Putamen (tissue), 1 donor: Measurements from ENCODE around the gene POU2F2.
A peak's percentile ranks its signal among the peaks of the same experiment; 100 is the strongest.

Experiments
- DNase-seq: peaks from one replicate; pipeline ENCODE4 v3.0.0-alpha.2; 2016; ENCODE audit warnings: low spot score

Gene POU2F2

GRCh38 chr19:42125536-42125935, 6.7 kb downstream of the POU2F2 start:
- DNase-seq, result no peak

DNA sequence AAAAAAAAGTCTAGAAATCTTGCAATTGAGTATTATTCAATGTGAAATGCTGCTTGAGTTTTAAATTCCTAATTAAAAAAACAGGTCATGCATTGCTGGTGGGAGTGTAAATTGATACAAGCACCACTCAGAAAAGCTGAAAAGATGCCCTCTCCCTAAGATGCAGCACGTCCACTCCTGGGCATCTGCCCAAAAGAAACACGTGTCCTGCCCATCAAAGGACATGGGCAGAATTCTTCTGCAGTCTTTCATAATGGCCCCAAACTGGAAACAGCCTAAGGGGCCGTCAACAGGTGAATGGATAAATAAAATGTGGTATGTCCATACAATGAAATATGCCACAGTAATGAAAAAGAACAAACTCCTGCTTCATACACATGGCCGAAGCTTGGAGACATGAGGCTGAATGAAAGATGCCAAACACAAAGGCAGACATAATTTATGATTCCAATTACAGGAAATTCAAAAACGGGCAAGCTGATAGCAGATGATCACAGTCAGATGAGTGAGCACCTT, 7.8 kb downstream of the POU2F2 start:
- no peak for DNase-seq

DNA sequence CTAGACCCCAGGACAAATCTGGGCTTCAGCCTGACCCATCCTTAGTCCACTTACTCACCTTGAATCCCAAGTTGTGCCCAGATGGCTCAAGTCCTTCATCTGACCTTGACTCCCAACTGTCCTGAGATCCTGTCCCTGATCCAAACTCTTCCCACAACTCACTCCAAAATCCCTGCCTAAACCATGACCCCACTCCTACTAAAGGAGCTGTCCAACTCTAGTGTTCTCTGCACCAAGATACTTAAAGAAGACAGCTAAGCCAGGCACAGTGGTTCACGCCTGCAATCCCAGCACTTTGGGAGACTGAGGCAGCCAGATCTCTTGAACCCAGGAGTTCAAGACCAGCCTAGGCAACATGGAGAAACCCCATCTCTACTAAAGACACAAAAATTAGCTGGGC, 8.5 kb downstream of the POU2F2 start:
- DNase-seq, result no peak

DNA sequence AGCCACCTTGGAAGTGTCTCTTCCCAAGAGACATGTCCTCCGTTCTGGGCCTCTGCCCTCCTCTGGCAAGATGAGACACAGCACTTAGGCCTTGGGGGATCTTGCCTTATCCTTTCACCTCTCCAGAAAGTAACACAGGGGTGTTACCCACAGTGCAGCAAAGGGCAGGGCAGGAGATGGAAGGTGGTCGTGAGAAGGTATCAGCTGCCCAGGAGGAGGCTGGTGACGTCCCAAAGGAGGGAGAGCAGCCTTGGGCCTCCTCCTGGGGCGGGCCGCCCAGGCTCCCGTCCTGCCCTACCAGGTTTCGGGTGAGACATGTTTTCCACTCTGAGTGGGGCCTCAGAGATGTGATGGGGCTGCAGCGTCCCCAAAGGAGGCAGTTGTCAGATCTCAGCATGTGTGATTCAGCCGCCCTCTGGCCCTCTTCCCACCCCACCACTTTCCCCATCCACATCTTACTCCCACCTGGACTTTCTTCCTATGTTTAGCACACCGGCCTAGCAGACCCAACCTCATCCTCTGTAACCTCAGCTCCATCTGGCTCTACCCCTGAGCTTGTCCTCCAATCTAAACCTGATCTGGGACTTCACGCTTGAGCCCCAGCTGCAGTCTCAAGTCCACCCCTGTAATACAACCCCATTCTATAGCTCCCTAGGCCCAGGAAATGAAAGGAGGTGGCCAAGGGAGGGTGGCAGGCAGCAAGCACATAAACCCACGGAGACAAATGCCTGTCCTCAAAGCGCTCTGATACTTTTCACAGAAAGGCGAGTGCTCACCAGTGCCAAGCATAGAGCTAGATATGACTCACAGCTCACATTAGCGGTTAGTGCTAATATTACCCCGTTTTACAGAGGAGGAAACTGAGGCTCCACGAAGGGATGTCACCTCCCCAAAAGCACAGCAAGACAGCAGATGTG, 9.3 kb downstream of the POU2F2 start:
- DNase-seq, result no peak

- DNase-seq, result peak; percentile 22
These were observed 10.6 kb downstream of the POU2F2 start for GRCh38 chr19:42121656-42122069.

DNA sequence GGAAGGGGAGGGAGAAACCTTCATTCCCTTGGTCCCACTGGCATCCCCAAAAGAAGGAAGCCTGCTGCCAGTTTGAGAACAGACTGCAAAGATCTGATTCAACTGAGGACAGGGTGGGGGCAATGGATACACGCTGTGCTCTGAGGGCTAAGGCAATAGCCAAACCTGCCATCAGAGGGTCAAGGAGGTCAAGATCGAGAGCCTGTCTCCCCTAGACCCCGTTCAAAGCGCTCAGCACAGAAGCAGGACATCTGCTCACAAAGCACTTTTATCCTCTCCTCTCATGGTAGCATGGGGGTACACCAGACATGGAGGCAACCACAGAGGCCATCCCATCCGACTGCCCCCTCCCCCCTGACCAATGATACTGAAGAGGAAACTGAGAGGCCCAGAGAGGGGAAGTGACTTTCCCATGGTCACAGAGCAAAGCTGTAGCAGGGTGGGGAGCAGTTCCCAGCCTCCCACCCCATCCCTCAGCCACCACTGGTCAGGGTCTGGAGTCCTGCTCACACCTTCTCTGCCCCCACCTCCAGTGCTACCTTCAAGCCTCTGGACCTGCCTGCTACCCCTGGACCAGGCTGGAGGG, 11.1 kb downstream of the POU2F2 start:
- DNase-seq, result no peak

GRCh38 chr19:42120276-42120980, 11.8 kb downstream of the POU2F2 start:
- no peak for DNase-seq

DNA sequence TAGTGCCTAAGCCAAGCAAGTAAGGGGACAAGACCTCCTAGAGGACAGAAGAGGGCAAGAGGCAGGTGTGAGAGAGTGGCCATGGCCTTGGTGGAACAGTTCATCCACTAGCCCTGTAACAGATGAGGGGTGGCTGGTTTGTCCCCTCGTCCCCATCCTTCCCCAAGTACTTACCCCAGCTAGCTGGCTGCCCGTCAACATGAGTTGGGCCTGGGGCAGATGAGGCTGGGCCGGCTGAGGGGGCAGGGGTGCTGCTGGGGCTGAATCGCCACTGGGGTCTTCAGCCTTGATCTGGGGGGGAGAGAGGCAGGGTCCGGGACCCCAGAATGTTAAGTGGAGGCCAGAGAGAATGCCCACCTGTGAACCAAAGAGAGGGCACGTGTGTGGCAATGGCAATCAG, 15.2 kb downstream of the POU2F2 start:
- DNase-seq, result no peak

GRCh38 chr19:42116308-42117075, 15.8 kb downstream of the POU2F2 start:
- no peak for DNase-seq

GRCh38 chr19:42115705-42116104, 16.5 kb downstream of the POU2F2 start:
- DNase-seq, result no peak

GRCh38 chr19:42115219-42115618, 17.0 kb downstream of the POU2F2 start:
- no peak for DNase-seq

GRCh38 chr19:42114412-42114811, 17.8 kb downstream of the POU2F2 start:
- no peak for DNase-seq

- no peak for DNase-seq
These were observed 18.5 kb downstream of the POU2F2 start for GRCh38 chr19:42113641-42114348.

- DNase-seq, result no peak
These were observed 20.4 kb downstream of the POU2F2 start for GRCh38 chr19:42111811-42112210.

GRCh38 chr19:42111384-42111783, 20.9 kb downstream of the POU2F2 start:
- no peak for DNase-seq

DNA sequence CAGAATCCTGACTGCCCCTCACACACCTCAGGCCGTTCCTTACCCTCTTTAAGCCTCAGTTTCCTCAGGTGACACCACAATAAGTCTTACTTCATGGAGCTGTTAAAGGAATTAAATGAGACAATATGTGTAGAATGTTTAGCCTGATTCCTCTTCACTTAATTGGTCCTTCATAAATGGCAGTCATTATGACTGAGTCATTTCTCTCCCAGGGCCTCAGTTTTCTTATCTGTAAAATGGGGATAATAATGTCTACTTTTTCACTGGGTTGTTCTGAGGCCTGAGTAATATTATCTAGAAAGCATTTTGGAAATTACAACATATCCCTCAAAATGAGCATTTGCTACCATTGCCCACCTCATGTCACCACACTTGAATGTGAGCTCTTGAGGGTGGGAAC, 21.6 kb downstream of the POU2F2 start:
- no peak for DNase-seq

- no peak for DNase-seq
These were observed 22.4 kb downstream of the POU2F2 start for GRCh38 chr19:42109896-42110295.

DNA sequence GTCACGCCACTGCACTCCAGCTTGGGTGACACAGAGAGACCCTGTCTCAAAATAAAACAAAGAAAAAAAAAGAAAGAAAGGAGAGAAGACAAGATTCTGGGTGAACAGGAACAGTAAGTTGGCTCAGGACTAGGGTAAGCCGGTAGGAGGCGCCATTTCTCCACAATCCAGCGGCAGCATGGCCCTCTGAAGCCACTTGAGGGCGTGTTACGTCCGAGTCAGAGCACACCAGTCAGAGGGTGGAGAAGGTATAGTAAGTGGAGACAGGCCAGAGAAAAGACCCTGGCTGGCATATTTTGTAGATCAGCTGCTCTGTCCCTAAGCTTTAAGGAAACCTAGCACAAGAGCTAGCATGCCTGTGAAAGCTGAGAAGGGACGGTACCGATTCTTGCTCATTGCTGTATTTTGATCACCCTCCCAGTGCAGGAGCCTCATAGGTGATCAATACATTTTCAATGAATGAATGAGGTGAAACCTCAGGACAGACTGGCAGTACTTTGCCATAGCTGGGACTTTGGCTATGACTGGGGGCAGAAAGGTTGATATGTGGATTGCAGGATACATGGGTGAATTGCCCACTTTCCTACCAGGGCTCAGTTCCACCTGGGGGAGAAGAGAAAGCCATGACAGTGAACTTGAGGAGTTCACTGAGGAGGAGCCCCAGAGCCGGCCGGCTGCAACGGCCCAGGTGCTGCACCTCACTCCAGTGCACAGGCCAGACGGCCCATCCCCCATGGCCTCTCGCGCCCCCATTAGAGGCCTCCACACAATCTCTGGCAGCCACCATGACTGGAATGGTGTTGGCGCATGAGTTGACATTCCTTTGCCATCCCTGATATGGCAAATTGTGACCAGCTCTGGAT, 23.5 kb downstream of the POU2F2 start:
- peak; percentile 45 for DNase-seq

DNA sequence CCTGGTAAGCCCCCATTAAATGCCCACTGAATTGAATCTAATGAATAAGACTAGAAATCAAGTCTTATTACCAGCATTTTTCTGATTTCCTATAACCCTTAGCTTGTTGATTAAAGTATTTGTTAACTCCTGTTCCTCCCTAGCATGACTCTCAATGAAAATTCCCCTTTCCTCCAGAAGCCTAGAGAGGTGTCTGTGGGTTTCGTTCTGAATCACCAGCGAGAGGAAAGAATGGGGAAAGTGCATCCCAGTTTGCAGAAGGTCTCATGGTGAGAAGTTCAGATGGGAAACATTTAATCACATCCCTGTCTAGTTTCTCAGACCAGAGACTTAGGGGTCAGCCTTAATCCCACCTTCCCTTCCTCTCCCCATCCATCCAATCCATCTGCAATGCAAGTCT, 26.9 kb downstream of the POU2F2 start:
- DNase-seq, result no peak

- no peak for DNase-seq
These were observed 29.4 kb downstream of the POU2F2 start for GRCh38 chr19:42102877-42103276.
